HUES64 (cell line): ENCODE results near the gene MAGEF1. TPM values are rescaled to one million over a fixed set of nuclear protein-coding genes. Genes with fewer than 3 reads are reported as not detected.

Source experiments
- H3K27ac ChIP-seq: 2 replicates; pipeline ENCODE4 v1.7.0; 2013; ENCODE audit warnings: low read depth, low read length, inconsistent platforms
- H3K27me3 ChIP-seq: 2 replicates; pipeline ENCODE4 v1.6.1; 2013; ENCODE audit warnings: mild to moderate bottlenecking, low read length; ENCODE audit not compliant: insufficient read depth
- H3K36me3 ChIP-seq: 2 replicates; pipeline ENCODE4 v1.6.1; 2013; ENCODE audit warnings: mild to moderate bottlenecking, low read length; ENCODE audit not compliant: insufficient read depth
- H3K4me1 ChIP-seq: 2 replicates; pipeline ENCODE4 v1.6.1; 2013; ENCODE audit warnings: mild to moderate bottlenecking, low read length, moderate library complexity; ENCODE audit not compliant: insufficient read depth
- H3K4me3 ChIP-seq: 2 replicates; pipeline ENCODE4 v1.5.1; 2013; ENCODE audit warnings: mild to moderate bottlenecking, low read length, moderate library complexity
- H3K9ac ChIP-seq: 2 replicates; pipeline ENCODE4 v1.6.1; 2013; ENCODE audit warnings: mild to moderate bottlenecking, low read depth, low read length
- H3K9me3 ChIP-seq: 2 replicates; pipeline ENCODE4 v1.6.1; 2013; ENCODE audit warnings: low read depth, low read length; ENCODE audit not compliant: insufficient read depth
- WGBS: fragments of 150-250, 120-280 bp; methylation state at CpG from one replicate; pipeline ENCODE4 v1.1.7; 2013; ENCODE audit warnings: missing lambda C conversion rate; 5-methylcytosine and 5-hydroxymethylcytosine counted together
- polyA plus RNA-seq, 2 experiments: library from polyadenylated mRNA; stranded (reverse); fragments of 50-300 nt; gene quantifications; one replicate each; pipeline ENCODE4 v1.2.3, GENCODE V29; 2013

Gene MAGEF1
- polyA plus RNA-seq (2013, experiment 1 of 2), result 44.1 TPM
- 53.3 TPM for polyA plus RNA-seq (2013, experiment 2 of 2)

- Histone ChIP-seq H3K27me3 (no peaks in the 10 kb centered on the region), H3K27ac (peak within 1 kb of the TSS; percentile 97), H3K36me3 (peaks cover 29% of the 10 kb centered on the region), H3K9me3 (0 out of 2 replicates have a peak, but pooled peaks cover 5% of the 10 kb centered on the region), H3K4me1 (peaks cover 14% of the 10 kb centered on the region; the same call in 1 of the 2 replicates), H3K4me3 (peak within 1 kb of the TSS; percentile 91), H3K9ac (peak within 1 kb of the TSS; percentile 94)
- WGBS, result under 1% methylated on average over 67 of the region's 67 CpGs
Observed at GRCh38 chr3:184711493-184712247, at the start of gene MAGEF1. MAGEF1 (minus strand) TSS chr3:184712064; CDS start chr3:184711821, 243 bp downstream.

- no peaks in the 10 kb centered on the region for H3K27me3 ChIP-seq
- H3K9ac ChIP-seq, result no peak overlapping the region
- no peak overlapping the region for H3K27ac ChIP-seq
- no peaks in the 10 kb centered on the region for H3K36me3 ChIP-seq
- H3K9me3 ChIP-seq, result no peaks in the 10 kb centered on the region
- WGBS, result 86% methylated on average over 13 of the region's 13 CpGs
- H3K4me3 ChIP-seq, result no peak overlapping the region
- H3K4me1 ChIP-seq, result peaks cover 14% of the 10 kb centered on the region
Observed at GRCh38 chr3:184761075-184761841, 49.4 kb upstream of the MAGEF1 start.

GRCh38 chr3:184760337-184761074, 48.6 kb upstream of the MAGEF1 start:
- Histone ChIP-seq H3K4me1 (peaks cover 20% of the 10 kb centered on the region), H3K27me3 (no peaks in the 10 kb centered on the region), H3K4me3 (no peak overlapping the region), H3K9me3 (no peaks in the 10 kb centered on the region), H3K36me3 (no peaks in the 10 kb centered on the region), H3K9ac (no peak overlapping the region), H3K27ac (no peak overlapping the region)
- WGBS, result 88% methylated on average over 8 of the region's 8 CpGs

DNA sequence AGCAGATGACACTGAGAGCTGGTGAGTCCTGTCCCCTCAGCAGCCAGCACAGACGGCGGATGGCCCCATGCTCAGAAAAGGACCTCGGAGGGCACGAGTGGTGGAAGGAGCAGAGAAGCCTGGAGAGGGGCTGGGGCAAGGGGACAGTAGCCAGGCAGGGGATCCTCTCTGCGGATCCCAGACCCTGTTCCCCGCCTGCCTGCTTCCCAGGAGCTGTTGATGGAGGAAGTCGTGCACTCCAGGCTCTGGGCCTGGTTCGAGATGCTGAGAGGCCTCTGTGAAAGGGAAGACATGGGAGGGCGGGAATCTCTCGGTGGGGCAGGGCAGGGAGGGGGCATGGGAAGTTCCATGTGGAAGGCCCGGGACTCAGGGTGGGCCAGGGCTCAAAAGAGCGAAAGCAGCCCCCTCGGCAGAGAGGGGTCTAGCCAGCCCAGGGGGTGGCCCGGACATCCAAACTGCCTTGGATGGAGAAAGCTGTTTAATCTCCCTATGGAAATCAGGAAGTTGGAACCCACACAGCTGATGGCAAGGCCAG, 47.9 kb upstream of the MAGEF1 start:
- WGBS, result 78% methylated on average over 14 of the region's 14 CpGs
- Histone ChIP-seq H3K36me3 (no peaks in the 10 kb centered on the region), H3K27ac (no peak overlapping the region), H3K4me3 (no peak overlapping the region), H3K4me1 (peaks cover 21% of the 10 kb centered on the region), H3K27me3 (no peaks in the 10 kb centered on the region), H3K9ac (no peak overlapping the region), H3K9me3 (no peaks in the 10 kb centered on the region)

DNA sequence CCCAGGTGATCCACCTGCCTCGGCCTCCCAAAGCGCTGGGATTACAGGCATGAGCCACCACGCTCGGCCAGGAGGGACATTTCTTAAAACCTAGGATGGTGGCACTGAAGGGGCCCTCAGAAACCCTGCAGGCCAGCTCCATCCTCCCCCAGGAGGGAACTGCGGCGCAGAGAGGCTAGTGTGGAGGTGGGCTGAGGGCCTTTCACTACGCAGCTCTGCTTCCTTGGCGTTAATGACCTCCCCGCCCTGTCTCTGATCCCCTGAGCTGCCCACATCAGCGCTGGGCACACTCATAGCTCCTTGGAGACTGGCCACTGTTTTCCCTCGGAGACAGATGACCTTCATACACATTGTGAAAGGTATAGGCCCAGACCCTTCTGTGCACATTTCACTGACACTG, 46.2 kb upstream of the MAGEF1 start:
- no peaks in the 10 kb centered on the region for H3K36me3 ChIP-seq
- H3K9ac ChIP-seq, result no peak overlapping the region
- no peaks in the 10 kb centered on the region for H3K9me3 ChIP-seq
- H3K27ac ChIP-seq, result no peak overlapping the region
- H3K4me3 ChIP-seq, result no peak overlapping the region
- WGBS, result 89% methylated on average over 11 of the region's 11 CpGs
- no peaks in the 10 kb centered on the region for H3K27me3 ChIP-seq
- peaks cover 21% of the 10 kb centered on the region for H3K4me1 ChIP-seq

- no peaks in the 10 kb centered on the region for H3K9me3 ChIP-seq
- no peak overlapping the region for H3K27ac ChIP-seq
- H3K4me3 ChIP-seq, result no peak overlapping the region
- no peaks in the 10 kb centered on the region for H3K27me3 ChIP-seq
- H3K36me3 ChIP-seq, result no peaks in the 10 kb centered on the region
- 61% methylated on average over 17 of the region's 17 CpGs for WGBS
- no peak overlapping the region for H3K9ac ChIP-seq
- H3K4me1 ChIP-seq, result peaks cover 26% of the 10 kb centered on the region
Observed at GRCh38 chr3:184757022-184757651, 45.3 kb upstream of the MAGEF1 start.

DNA sequence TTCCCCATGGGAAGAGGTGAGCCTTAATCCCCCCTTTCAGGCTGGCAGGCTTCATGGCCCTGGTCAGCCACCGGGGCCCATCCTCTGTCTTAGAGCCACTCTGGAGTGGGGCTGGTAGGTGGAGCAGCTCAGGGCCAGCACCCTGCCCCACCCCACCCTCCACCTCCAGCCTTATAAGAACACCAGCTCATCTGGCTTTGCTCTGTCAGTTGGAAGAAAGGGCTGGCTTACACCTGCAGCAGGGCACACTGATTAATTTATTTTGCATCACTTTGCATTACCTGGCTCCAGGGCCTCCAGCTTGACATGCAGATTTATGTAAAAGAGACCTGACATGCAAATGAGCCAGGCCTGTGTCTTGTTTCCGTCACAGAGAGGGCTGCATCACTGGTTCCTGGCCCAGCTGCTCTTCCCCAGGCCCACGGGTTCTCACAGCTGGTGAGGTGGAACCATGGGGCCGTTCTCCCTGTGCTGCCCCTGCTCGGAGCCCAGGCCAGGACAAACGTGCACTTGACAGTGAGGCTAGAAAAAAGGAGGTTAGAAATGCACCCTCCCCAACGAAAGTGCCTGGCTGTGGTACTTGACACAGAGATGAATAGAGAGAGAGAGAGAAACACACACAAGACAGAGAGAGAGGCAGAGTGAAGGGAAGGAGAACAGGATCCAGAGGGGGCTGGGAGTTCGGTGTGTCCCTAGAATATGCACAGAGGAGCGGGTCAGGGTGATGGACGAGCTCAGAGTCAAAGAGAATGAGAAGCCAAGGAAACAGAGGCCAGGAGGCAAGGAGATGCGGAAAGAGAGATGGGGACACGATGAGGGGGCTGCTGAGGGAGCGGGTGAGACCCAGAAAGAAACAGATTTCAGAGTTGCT, 44.5 kb upstream of the MAGEF1 start:
- H3K4me3 ChIP-seq, result no peak overlapping the region
- peak overlapping the region; percentile 55; the same call in 1 of the 2 replicates for H3K27ac ChIP-seq
- peaks cover 30% of the 10 kb centered on the region for H3K4me1 ChIP-seq
- no peak overlapping the region for H3K9ac ChIP-seq
- no peaks in the 10 kb centered on the region for H3K9me3 ChIP-seq
- WGBS, result 33% methylated on average over 13 of the region's 13 CpGs
- no peaks in the 10 kb centered on the region for H3K27me3 ChIP-seq
- H3K36me3 ChIP-seq, result no peaks in the 10 kb centered on the region

DNA sequence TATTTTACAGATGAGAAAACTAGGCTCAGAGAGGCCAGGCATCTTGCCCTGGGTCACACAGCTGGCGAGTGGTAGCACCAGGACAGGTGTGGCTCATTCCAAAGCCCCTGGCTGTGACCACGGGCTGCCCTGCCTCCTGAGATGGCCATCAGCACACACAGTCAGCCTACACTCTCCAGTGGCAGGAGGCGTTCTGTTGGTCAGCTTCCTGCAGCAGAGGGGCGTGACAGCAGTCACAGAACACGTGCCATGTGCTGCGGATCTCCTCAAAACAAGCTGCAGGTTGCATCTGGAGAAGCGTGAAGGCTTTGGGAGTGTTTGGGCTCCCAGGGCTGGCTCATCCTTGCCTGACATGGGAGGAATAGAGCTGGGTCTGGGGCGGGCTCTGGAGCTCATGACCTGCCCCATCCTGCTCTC, 43.5 kb upstream of the MAGEF1 start:
- peaks cover 39% of the 10 kb centered on the region for H3K4me1 ChIP-seq
- no peaks in the 10 kb centered on the region for H3K9me3 ChIP-seq
- H3K27me3 ChIP-seq, result no peaks in the 10 kb centered on the region
- no peaks in the 10 kb centered on the region for H3K36me3 ChIP-seq
- WGBS, result 73% methylated on average over 8 of the region's 8 CpGs
- H3K27ac ChIP-seq, result no peak overlapping the region
- no peak overlapping the region for H3K9ac ChIP-seq
- no peak overlapping the region for H3K4me3 ChIP-seq

GRCh38 chr3:184752361-184752760, 40.5 kb upstream of the MAGEF1 start:
- H3K27ac ChIP-seq, result peak overlapping the region; percentile 41; the same call in 1 of the 2 replicates
- 60% methylated on average over 5 of the region's 5 CpGs for WGBS
- H3K9me3 ChIP-seq, result no peaks in the 10 kb centered on the region
- no peak overlapping the region for H3K4me3 ChIP-seq
- no peak overlapping the region for H3K9ac ChIP-seq
- peaks cover 36% of the 10 kb centered on the region for H3K4me1 ChIP-seq
- H3K36me3 ChIP-seq, result no peaks in the 10 kb centered on the region
- no peaks in the 10 kb centered on the region for H3K27me3 ChIP-seq
